Measurements from ENCODE around the gene RAB5B. TPM values are rescaled to one million over a fixed set of nuclear protein-coding genes. Genes with fewer than 3 reads are reported as not detected.

The RAB5B gene
- polyA plus RNA-seq, 2 of the 4 experiments (the other 2 are of a cell fraction) = 37.2 to 90.4 TPM

DNA sequence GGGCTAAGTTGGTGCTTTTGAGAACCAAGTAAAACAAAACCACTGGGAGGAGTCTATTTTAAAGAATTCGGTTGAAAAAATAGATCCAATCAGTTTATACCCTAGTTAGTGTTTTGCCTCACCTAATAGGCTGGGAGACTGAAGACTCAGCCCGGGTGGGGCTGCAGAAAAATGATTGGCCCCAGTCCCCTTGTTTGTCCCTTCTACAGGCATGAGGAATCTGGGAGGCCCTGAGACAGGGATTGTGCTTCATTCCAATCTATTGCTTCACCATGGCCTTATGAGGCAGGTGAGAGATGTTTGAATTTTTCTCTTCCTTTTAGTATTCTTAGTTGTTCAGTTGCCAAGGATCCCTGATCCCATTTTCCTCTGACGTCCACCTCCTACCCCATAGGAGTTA is 1.8 kb upstream of the RAB5B start (continued):
- TF ChIP-seq, protein P1, sequence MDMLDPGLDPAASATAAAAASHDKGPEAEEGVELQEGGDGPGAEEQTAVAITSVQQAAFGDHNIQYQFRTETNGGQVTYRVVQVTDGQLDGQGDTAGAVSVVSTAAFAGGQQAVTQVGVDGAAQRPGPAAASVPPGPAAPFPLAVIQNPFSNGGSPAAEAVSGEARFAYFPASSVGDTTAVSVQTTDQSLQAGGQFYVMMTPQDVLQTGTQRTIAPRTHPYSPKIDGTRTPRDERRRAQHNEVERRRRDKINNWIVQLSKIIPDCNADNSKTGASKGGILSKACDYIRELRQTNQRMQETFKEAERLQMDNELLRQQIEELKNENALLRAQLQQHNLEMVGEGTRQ (IDR thresholded peaks at IDR 0.05) = no peak
- TF ChIP-seq CBX2 (IDR thresholded peaks at IDR 0.05; ENCODE audit: borderline replicate concordance, low read depth) = no peak
- TF ChIP-seq, protein P2, sequence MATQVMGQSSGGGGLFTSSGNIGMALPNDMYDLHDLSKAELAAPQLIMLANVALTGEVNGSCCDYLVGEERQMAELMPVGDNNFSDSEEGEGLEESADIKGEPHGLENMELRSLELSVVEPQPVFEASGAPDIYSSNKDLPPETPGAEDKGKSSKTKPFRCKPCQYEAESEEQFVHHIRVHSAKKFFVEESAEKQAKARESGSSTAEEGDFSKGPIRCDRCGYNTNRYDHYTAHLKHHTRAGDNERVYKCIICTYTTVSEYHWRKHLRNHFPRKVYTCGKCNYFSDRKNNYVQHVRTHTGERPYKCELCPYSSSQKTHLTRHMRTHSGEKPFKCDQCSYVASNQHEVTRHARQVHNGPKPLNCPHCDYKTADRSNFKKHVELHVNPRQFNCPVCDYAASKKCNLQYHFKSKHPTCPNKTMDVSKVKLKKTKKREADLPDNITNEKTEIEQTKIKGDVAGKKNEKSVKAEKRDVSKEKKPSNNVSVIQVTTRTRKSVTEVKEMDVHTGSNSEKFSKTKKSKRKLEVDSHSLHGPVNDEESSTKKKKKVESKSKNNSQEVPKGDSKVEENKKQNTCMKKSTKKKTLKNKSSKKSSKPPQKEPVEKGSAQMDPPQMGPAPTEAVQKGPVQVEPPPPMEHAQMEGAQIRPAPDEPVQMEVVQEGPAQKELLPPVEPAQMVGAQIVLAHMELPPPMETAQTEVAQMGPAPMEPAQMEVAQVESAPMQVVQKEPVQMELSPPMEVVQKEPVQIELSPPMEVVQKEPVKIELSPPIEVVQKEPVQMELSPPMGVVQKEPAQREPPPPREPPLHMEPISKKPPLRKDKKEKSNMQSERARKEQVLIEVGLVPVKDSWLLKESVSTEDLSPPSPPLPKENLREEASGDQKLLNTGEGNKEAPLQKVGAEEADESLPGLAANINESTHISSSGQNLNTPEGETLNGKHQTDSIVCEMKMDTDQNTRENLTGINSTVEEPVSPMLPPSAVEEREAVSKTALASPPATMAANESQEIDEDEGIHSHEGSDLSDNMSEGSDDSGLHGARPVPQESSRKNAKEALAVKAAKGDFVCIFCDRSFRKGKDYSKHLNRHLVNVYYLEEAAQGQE (IDR thresholded peaks at IDR 0.05) = no peak

DNA sequence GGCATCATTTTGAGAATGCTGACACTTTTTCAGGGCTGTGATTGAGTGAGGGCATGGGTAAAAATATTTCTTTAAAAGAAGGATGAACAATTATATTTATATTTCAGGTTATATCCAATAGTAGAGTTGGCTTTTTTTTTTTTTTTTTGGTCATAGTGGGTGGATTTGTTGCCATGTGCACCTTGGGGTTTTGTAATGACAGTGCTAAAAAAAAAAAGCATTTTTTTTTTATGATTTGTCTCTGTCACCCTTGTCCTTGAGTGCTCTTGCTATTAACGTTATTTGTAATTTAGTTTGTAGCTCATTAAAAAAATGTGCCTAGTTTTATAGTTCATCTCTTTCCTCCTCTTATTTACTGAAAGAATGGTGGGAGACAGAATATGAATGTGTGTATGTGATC is 1.4 kb upstream of the RAB5B start:
- no peak for ATAC-seq
- Histone ChIP-seq H3K4me1 (peaks cover 29% of the 10 kb centered on the region; the same call in 2 of the 3 replicates), H3K4me3 (no peak overlapping the region), H3K27ac (peak overlapping the region; percentile 69 to 83; a peak in 5 of 6 replicates), H3K9me3 (no peaks in the 10 kb centered on the region), H3K4me2 (peak overlapping the region; percentile 88)
- POLR2A ChIA-PET = no interaction called here
- TF ChIP-seq KDM5A (IDR thresholded peaks at IDR 0.05) (no peak), PHF8 (IDR thresholded peaks at IDR 0.05; ENCODE audit: borderline replicate concordance, low read depth) (no peak), HOXB5 (CRISPR knock-in tag; IDR thresholded peaks at IDR 0.05) (no peak), HOXA7 (CRISPR knock-in tag; IDR thresholded peaks at IDR 0.05) (no peak), NPAS2 (CRISPR knock-in tag; IDR thresholded peaks at IDR 0.05; ENCODE audit: borderline replicate concordance) (no peak), MAZ (IDR thresholded peaks at IDR 0.05; ENCODE audit: borderline replicate concordance, low read depth, low read length) (no peak), SMC3 (IDR thresholded peaks at IDR 0.05) (no peak), JUN (IDR thresholded peaks at IDR 0.05) (no peak)
- TF ChIP-seq, protein P3, sequence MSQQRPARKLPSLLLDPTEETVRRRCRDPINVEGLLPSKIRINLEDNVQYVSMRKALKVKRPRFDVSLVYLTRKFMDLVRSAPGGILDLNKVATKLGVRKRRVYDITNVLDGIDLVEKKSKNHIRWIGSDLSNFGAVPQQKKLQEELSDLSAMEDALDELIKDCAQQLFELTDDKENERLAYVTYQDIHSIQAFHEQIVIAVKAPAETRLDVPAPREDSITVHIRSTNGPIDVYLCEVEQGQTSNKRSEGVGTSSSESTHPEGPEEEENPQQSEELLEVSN (IDR thresholded peaks at IDR 0.05; ENCODE audit: borderline replicate concordance, low read depth) = no peak
- CTCF ChIA-PET = interaction anchor here (2.9 kb wide), 1 partner anchor 16 kb away, joined by 12 read pairs; no protein-coding TSS in a partner anchor
- FAIRE-seq = no peak
- no peak for DNase-seq (ENCODE audit: low read depth in 1 of 2, low spot score in 1 of 2)
- 83% methylated on average over 1 of the region's 1 CpG for WGBS (ENCODE audit: missing lambda C conversion rate)

DNA sequence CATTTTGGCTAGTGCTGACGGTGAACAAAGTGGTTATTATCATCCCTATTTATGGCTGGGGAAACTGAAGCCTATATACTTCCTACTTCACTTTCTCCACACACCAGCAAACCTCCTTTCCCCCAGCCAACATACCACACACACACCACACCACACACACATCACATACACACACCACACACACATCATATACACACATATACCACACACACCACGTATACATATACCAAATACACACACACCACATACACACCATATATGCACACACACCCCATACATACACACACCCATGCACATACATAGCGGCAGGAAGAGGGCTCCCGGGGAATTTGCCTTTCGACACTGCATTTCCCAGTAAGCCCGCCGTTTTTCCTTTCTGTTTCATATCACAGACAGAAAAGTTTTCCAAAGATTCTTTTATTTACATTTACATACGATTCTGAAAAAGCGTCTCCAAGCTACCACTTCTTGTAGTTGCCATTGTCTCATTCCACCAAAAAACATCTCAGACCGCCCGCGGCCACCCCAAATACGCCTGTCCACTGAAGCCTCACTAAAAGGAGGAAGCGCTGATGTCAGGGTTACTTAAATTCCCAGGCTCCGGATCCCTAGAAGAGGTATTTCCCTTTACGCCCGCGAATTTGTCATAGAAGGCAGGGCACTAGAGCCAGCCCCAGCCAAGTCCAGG is 823 bp upstream of the RAB5B start:
- Histone ChIP-seq H3K4me3 (peak overlapping the region; percentile 62), H3K9me3 (no peaks in the 10 kb centered on the region), H3K4me1 (peaks cover 23% of the 10 kb centered on the region; the same call in 2 of the 3 replicates), H3K27ac (peak overlapping the region; percentile 69 to 83), H3K4me2 (peak overlapping the region; percentile 88)
- ATAC-seq (peak in 1 of 2 experiments; percentile 15; a peak in 1 of 6 replicates), FAIRE-seq (no peak), DNase-seq (ENCODE audit: low read depth in 1 of 2, low spot score in 1 of 2) (no peak)
- ChIA-PET POLR2A (interaction anchor here (0.7 to 1.8 kb wide), 13 partner anchors 9 to 244 kb away, joined by 3 to 8 read pairs (median 4); partner anchors contain the start of genes CD63, ESYT1, PA2G4 and PYM1), CTCF (interaction anchor here (1.0 to 2.9 kb wide), 12 partner anchors 12 to 234 kb away, joined by 3 to 15 read pairs (median 6); no protein-coding TSS in a partner anchor)
- TF ChIP-seq MAFK (IDR thresholded peaks at IDR 0.05; ENCODE audit: partially characterized antibody) = peak; percentile 66
- 0 out of 2 replicates have a peak, but pooled peaks have one; percentile 18 for TF ChIP-seq TP53 (CRISPR knock-in tag; IDR thresholded peaks at IDR 0.05)
- no peak for TF ChIP-seq POLR2AphosphoS2 (conservative IDR thresholded peaks at IDR 0.05; ENCODE audit: low read length)
- TF ChIP-seq JUNB (IDR thresholded peaks at IDR 0.05) = no peak
- no peak for TF ChIP-seq RFX5 (IDR thresholded peaks at IDR 0.05)
- TF ChIP-seq POLR2A (IDR thresholded peaks at IDR 0.05; ENCODE audit: low read length) = peak; percentile 23; the same call in 1 of the 2 replicates
- TF ChIP-seq CTCF (IDR thresholded peaks at IDR 0.05) = no peak
- no peak for TF ChIP-seq ZC3H11A (IDR thresholded peaks at IDR 0.05)
- TF ChIP-seq TFCP2L1 (CRISPR knock-in tag; IDR thresholded peaks at IDR 0.05) = no peak
- TF ChIP-seq RARB (CRISPR knock-in tag; IDR thresholded peaks at IDR 0.05) = no peak
- WGBS (ENCODE audit: missing lambda C conversion rate) = 6% methylated on average over 18 of the region's 18 CpGs
